ENCODE data around the gene PSAPL1. TPM values are rescaled to one million over a fixed set of nuclear protein-coding genes. Genes with fewer than 3 reads are reported as not detected.

Gene PSAPL1
- polyA plus RNA-seq, 1 donor from 2014 or later: not detected

DNA sequence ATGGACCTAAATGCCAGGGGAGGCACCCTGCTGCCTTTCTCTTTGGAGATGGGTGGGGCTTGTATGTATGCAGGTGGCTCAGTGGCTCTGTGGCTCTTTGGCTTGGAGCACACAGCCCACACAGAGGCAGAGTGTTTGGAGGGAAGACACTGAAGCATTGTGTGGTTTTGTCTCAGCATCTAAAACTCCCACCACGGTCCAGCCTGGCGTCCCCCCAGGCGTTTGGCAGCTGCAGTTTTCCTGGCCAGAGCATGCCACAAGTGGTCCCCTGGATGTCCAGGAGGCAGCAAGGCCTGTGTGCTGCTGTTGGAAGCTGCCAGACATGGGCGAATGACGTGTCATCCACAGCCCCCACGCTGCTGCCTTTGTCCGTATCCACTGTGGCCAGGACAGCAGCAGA, 32.2 kb upstream of the PSAPL1 start:
- Histone ChIP-seq H3K9me3 (ENCODE audit: low read length) (no peaks in the 10 kb centered on the region), H2AFZ (ENCODE audit: low read depth, low read length) (no peak overlapping the region), H3K27me3 (ENCODE audit: insufficient read depth, low read depth, low read length) (no peaks in the 10 kb centered on the region), H3K9me2 (ENCODE audit: insufficient read depth, low read length) (no peaks in the 10 kb centered on the region), H3F3A (ENCODE audit: insufficient read depth, low read length, poor library complexity, severe bottlenecking) (no peaks in the 10 kb centered on the region), H4K20me1 (ENCODE audit: insufficient read depth) (no peaks in the 10 kb centered on the region), H3K36me3 (ENCODE audit: insufficient read depth, low read length) (no peaks in the 10 kb centered on the region), H3K9ac (ENCODE audit: low read length) (no peak overlapping the region), H3K4me2 (ENCODE audit: low read length) (no peak overlapping the region), H3K27ac (ENCODE audit: low read length) (no peak overlapping the region), H3K79me2 (replicated peaks; ENCODE audit: insufficient read depth, low read length) (no peaks in the 10 kb centered on the region), H3K4me3 (ENCODE audit: low read length) (no peak overlapping the region)
- no peak for TF ChIP-seq TAF1 (IDR thresholded peaks at IDR 0.05; ENCODE audit: low read depth)
- no peak for TF ChIP-seq MXI1 (conservative IDR thresholded peaks at IDR 0.05; ENCODE audit: poor library complexity, severe bottlenecking)
- no peak for TF ChIP-seq SMC3 (conservative IDR thresholded peaks at IDR 0.05; ENCODE audit: poor library complexity)
- no peak for TF ChIP-seq POLR2AphosphoS5 (IDR thresholded peaks at IDR 0.05)
- no peak for TF ChIP-seq EP300 (conservative IDR thresholded peaks at IDR 0.05; ENCODE audit: poor library complexity, severe bottlenecking)
- no peak for TF ChIP-seq EZH2 (IDR thresholded peaks at IDR 0.05; ENCODE audit: borderline replicate concordance, insufficient read depth, low read length, poor library complexity, severe bottlenecking)
- TF ChIP-seq REST (IDR thresholded peaks at IDR 0.05; ENCODE audit: borderline replicate concordance): no peak
- TF ChIP-seq, protein P1, sequence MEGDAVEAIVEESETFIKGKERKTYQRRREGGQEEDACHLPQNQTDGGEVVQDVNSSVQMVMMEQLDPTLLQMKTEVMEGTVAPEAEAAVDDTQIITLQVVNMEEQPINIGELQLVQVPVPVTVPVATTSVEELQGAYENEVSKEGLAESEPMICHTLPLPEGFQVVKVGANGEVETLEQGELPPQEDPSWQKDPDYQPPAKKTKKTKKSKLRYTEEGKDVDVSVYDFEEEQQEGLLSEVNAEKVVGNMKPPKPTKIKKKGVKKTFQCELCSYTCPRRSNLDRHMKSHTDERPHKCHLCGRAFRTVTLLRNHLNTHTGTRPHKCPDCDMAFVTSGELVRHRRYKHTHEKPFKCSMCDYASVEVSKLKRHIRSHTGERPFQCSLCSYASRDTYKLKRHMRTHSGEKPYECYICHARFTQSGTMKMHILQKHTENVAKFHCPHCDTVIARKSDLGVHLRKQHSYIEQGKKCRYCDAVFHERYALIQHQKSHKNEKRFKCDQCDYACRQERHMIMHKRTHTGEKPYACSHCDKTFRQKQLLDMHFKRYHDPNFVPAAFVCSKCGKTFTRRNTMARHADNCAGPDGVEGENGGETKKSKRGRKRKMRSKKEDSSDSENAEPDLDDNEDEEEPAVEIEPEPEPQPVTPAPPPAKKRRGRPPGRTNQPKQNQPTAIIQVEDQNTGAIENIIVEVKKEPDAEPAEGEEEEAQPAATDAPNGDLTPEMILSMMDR (IDR thresholded peaks at IDR 0.05; ENCODE audit: poor library complexity, severe bottlenecking): no peak
- no peak for TF ChIP-seq RAD21 (conservative IDR thresholded peaks at IDR 0.05)

GRCh38 chr4:7466215-7466614, 31.5 kb upstream of the PSAPL1 start:
- Histone ChIP-seq H4K20me1 (ENCODE audit: insufficient read depth) (no peaks in the 10 kb centered on the region), H3K4me2 (ENCODE audit: low read length) (no peak overlapping the region), H3K9ac (ENCODE audit: low read length) (no peak overlapping the region), H3K27ac (ENCODE audit: low read length) (no peak overlapping the region), H3K9me3 (ENCODE audit: low read length) (no peaks in the 10 kb centered on the region), H3K27me3 (ENCODE audit: insufficient read depth, low read depth, low read length) (no peaks in the 10 kb centered on the region), H3K36me3 (ENCODE audit: insufficient read depth, low read length) (no peaks in the 10 kb centered on the region), H2AFZ (ENCODE audit: low read depth, low read length) (no peak overlapping the region), H3K4me3 (ENCODE audit: low read length) (no peak overlapping the region), H3F3A (ENCODE audit: insufficient read depth, low read length, poor library complexity, severe bottlenecking) (no peaks in the 10 kb centered on the region), H3K79me2 (replicated peaks; ENCODE audit: insufficient read depth, low read length) (no peaks in the 10 kb centered on the region), H3K9me2 (ENCODE audit: insufficient read depth, low read length) (no peaks in the 10 kb centered on the region)
- TF ChIP-seq TAF1 (IDR thresholded peaks at IDR 0.05; ENCODE audit: low read depth): no peak
- TF ChIP-seq MXI1 (conservative IDR thresholded peaks at IDR 0.05; ENCODE audit: poor library complexity, severe bottlenecking): no peak
- TF ChIP-seq EZH2 (IDR thresholded peaks at IDR 0.05; ENCODE audit: borderline replicate concordance, insufficient read depth, low read length, poor library complexity, severe bottlenecking): no peak
- TF ChIP-seq RAD21 (conservative IDR thresholded peaks at IDR 0.05): no peak
- TF ChIP-seq REST (IDR thresholded peaks at IDR 0.05; ENCODE audit: borderline replicate concordance): no peak
- TF ChIP-seq, protein P1 (IDR thresholded peaks at IDR 0.05; ENCODE audit: poor library complexity, severe bottlenecking): no peak
- TF ChIP-seq POLR2AphosphoS5 (IDR thresholded peaks at IDR 0.05): no peak
- TF ChIP-seq EP300 (conservative IDR thresholded peaks at IDR 0.05; ENCODE audit: poor library complexity, severe bottlenecking): no peak
- no peak for TF ChIP-seq SMC3 (conservative IDR thresholded peaks at IDR 0.05; ENCODE audit: poor library complexity)
